ENCODE results near the gene GABBR2. TPM values are rescaled to one million over a fixed set of nuclear protein-coding genes. Genes with fewer than 3 reads are reported as not detected.

Gene GABBR2
- total and polyA plus RNA-seq, 9 of the 15 experiments (the other 6 are each of a cell fraction or from before 2014, with no cell fraction given) = 0.15 to 1.9 (median 0.32) TPM

DNA sequence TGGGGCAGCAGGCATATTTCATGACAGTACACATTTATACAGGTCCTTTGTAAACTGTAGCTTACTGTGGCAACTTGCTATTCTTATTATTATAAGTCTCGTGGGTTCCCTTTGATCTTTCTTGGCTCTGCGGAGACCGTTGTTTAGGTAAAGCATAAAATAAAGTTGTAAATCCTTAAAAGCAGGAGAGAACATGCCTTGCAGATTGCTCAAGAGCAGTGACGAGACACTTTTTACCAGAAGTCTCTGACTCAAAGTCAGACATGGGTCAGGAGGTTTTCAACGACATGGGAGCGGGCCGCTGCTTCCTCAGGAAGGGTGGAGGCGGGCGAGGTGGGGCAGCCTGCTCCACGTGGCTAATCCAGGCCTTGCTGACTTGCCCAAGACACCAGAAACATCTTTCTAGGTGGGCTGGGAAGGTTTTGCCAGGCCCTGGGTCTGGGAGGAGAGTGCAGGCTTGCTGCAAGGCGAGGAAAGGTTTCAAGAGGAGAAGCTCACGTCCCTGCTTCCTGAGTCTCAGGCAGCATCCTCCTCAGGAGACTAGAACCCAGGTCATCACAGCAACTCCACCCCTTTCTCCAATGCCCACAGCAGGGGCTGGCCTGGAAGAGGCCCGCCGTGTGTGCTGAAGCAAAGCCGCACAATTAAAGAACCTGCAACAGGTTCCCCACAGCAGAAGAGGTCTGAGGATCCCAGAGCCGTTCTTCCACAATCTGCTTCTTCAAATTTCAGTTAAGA, 459.8 kb downstream of the GABBR2 start (continued):
- TF ChIP-seq, protein P1, sequence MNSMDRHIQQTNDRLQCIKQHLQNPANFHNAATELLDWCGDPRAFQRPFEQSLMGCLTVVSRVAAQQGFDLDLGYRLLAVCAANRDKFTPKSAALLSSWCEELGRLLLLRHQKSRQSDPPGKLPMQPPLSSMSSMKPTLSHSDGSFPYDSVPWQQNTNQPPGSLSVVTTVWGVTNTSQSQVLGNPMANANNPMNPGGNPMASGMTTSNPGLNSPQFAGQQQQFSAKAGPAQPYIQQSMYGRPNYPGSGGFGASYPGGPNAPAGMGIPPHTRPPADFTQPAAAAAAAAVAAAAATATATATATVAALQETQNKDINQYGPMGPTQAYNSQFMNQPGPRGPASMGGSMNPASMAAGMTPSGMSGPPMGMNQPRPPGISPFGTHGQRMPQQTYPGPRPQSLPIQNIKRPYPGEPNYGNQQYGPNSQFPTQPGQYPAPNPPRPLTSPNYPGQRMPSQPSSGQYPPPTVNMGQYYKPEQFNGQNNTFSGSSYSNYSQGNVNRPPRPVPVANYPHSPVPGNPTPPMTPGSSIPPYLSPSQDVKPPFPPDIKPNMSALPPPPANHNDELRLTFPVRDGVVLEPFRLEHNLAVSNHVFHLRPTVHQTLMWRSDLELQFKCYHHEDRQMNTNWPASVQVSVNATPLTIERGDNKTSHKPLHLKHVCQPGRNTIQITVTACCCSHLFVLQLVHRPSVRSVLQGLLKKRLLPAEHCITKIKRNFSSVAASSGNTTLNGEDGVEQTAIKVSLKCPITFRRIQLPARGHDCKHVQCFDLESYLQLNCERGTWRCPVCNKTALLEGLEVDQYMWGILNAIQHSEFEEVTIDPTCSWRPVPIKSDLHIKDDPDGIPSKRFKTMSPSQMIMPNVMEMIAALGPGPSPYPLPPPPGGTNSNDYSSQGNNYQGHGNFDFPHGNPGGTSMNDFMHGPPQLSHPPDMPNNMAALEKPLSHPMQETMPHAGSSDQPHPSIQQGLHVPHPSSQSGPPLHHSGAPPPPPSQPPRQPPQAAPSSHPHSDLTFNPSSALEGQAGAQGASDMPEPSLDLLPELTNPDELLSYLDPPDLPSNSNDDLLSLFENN (IDR thresholded peaks at IDR 0.05; ENCODE audit: low read depth in 2 of 2, low read length in 2 of 2) = no peak
- TF ChIP-seq, protein P2, sequence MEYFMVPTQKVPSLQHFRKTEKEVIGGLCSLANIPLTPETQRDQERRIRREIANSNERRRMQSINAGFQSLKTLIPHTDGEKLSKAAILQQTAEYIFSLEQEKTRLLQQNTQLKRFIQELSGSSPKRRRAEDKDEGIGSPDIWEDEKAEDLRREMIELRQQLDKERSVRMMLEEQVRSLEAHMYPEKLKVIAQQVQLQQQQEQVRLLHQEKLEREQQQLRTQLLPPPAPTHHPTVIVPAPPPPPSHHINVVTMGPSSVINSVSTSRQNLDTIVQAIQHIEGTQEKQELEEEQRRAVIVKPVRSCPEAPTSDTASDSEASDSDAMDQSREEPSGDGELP (CRISPR knock-in tag; IDR thresholded peaks at IDR 0.05; ENCODE audit: borderline replicate concordance) = no peak
- TF ChIP-seq MAFK (IDR thresholded peaks at IDR 0.05; ENCODE audit: low read length) (peak; percentile 78), HDGF (IDR thresholded peaks at IDR 0.05) (no peak), ZNF316 (IDR thresholded peaks at IDR 0.05) (peak; percentile 93), TAF9B (IDR thresholded peaks at IDR 0.05; ENCODE audit: partially characterized antibody) (peak; percentile 63), ZKSCAN8 (CRISPR knock-in tag; IDR thresholded peaks at IDR 0.05) (peak; percentile 89), MAFF (IDR thresholded peaks at IDR 0.05; ENCODE audit: low read length) (peak; percentile 80), POLR2AphosphoS5 (IDR thresholded peaks at IDR 0.05; ENCODE audit: control insufficient read depth, insufficient read depth, low read depth, low read length) (peak; percentile 25; the same call in 1 of the 2 replicates)
- TF ChIP-seq, protein P3, sequence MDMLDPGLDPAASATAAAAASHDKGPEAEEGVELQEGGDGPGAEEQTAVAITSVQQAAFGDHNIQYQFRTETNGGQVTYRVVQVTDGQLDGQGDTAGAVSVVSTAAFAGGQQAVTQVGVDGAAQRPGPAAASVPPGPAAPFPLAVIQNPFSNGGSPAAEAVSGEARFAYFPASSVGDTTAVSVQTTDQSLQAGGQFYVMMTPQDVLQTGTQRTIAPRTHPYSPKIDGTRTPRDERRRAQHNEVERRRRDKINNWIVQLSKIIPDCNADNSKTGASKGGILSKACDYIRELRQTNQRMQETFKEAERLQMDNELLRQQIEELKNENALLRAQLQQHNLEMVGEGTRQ (CRISPR knock-in tag; IDR thresholded peaks at IDR 0.05) = peak; percentile 50; the same call in 1 of the 2 replicates
- TF ChIP-seq, protein P4, sequence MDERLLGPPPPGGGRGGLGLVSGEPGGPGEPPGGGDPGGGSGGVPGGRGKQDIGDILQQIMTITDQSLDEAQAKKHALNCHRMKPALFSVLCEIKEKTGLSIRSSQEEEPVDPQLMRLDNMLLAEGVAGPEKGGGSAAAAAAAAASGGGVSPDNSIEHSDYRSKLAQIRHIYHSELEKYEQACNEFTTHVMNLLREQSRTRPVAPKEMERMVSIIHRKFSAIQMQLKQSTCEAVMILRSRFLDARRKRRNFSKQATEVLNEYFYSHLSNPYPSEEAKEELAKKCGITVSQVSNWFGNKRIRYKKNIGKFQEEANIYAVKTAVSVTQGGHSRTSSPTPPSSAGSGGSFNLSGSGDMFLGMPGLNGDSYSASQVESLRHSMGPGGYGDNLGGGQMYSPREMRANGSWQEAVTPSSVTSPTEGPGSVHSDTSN (CRISPR knock-in tag; IDR thresholded peaks at IDR 0.05; ENCODE audit: low read depth) = no peak
- TF ChIP-seq, protein P4 (tag; conservative IDR thresholded peaks at IDR 0.05; ENCODE audit: low read depth) = peak; percentile 69

Data from K562 (cell line).